ENCODE data around the gene TMEM190.

Gene TMEM190

GRCh38 chr19:55352549-55353145, 24.0 kb upstream of the TMEM190 start:
- DNase-seq, result no peak

- DNase-seq, result no peak
Observed at GRCh38 chr19:55353356-55353802, 23.2 kb upstream of the TMEM190 start.

GRCh38 chr19:55353803-55354697, 22.6 kb upstream of the TMEM190 start:
- DNase-seq, result no peak

DNA sequence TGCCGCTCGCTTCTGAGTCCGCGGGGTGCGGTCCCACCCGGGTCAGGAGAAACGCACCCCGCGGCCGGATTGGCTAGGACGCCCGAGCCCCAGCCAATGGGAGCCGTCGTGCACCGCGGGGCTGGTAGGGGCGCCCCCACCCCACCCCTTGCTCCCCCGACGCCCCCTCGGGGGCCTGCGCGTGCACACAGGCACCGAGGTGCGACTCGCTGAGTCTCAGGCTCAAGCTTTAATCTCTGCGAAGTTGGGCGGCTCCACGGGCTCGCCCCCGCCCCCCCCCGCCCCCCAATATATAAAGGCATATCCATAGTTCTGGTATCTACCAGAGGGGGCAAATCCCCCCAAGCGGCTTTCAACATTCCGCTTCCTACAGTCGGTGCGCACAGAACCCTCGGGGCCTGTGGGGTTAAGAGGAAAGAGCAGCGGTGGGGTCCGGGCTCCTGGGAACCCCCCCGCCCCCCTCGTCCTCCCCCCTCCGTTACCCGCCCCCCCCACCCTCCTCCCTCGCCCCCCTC, 21.9 kb upstream of the TMEM190 start, which contains the start of gene COX6B2:
TSS of gene COX6B2 (minus strand) at position 22 of the 515 bp plus-strand sequence. CDS start 198 bp downstream, outside the sequence.
- no peak for DNase-seq

- no peak for DNase-seq
Observed at GRCh38 chr19:55355213-55355821, 21.3 kb upstream of the TMEM190 start.

GRCh38 chr19:55358493-55358892, 18.1 kb upstream of the TMEM190 start:
- no peak for DNase-seq

DNA sequence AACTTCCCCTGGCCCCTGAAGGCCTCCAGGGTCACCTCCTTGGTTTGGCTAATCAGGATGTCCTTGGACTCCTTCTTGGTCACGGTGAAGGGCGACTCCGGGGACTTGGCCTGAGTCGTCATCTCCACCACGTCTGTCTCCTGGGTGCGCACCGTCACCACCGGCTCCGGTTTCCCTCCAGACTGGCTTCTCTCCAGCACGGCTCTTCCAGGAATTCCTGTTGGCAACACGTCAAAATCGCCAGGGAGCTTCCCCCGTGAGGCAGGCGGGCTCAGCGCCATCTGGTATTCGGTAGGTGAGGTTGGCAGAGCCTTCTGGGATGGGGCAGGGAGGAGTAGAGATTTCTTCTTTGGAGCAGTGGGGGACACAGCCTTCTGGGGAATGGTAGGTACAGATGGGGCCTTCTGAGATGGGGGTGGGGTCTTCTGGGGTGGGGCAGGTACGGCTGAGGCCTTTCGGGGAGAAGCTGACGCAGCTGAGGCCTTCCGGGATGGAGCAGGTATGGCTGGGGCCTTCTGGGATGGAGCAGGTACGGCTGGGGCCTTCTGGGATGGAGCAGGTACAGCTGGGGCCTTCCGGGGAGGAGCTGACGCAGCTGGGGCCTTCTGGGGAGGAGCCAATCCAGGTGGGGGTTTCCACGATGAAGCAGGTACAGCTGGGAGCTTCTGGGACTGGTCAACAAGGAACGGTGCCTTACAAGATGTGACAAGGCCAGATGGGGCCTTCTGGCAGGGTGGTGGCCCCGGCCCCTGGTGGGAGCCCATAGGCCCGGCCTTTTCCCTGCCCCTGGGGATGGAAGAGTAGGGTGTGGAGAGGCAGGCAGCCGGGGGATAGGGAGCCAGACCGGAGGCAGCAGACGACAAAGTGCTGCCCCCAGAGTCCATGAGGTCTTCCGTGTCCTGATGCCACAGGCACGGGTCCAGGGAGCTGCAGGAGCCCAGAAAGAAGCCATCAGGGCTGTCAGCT, 17.4 kb upstream of the TMEM190 start:
- no peak for DNase-seq

DNA sequence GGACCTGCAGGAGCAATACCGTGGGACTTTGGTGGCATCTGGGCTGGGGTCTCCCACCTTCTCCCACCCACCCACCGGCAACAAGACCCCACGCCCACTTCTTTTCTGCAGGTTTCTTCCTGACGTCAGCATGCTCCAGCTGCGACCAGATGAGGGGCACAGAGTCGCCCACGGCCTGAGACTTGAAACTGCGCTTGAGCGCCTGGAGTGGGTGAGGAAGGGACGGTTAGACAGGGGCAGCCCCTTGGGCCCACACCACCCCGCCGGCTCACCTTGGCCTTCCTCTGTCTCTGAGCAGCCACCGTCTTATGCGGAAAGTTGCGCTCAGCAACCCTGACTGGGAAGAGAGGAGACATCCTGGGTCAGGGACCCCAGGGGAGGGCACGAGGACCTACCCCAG, 15.7 kb upstream of the TMEM190 start:
- DNase-seq, result no peak

GRCh38 chr19:55362174-55362989, 14.2 kb upstream of the TMEM190 start:
- DNase-seq, result no peak

- DNase-seq, result no peak
Observed at GRCh38 chr19:55362990-55363716, 13.5 kb upstream of the TMEM190 start, which contains the start of gene GARIN5B. Gene GARIN5B (minus strand): TSS chr19:55363260. CDS start chr19:55363066, 194 bp downstream.

DNA sequence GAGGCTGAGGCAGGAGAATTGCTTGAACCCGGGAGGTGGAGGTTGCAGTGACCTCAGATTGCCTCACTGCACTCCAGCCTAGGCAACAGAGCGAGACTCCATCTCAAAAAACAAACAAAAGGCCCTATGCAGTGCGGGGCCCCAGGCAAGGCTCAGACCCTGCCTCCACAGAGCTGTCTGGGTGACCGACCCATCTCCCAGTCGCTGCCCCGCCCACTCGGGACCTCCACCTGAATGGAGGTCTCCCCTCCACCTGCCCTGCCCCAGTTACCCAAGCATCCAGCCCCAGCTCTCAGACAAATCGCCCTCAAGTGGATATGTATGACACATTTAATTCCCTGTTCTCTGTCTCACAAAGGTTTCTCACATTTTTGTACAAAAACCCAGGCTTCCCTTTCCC, 11.4 kb upstream of the TMEM190 start:
- no peak for DNase-seq

DNA sequence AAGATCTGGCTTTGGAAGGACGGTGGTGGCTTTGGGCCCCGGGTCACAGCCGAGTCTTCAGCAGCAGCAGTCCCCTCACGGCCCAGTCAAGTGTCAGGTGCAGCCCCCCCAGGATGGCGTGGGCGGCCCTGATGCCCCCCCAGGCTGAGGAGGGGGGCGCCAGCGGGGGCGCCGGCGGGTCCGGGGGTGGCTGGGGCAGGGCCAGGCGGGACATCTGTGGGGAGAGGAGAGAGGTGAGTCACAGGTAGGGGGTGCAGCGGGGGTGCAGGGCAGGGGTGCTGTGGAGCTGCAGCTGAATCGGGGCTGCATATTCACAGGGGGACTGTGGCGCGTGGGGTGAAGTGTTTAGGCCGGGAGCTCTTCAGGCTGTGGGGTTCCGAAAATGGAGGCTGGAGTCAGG, 10.7 kb upstream of the TMEM190 start:
- DNase-seq, result no peak

DNA sequence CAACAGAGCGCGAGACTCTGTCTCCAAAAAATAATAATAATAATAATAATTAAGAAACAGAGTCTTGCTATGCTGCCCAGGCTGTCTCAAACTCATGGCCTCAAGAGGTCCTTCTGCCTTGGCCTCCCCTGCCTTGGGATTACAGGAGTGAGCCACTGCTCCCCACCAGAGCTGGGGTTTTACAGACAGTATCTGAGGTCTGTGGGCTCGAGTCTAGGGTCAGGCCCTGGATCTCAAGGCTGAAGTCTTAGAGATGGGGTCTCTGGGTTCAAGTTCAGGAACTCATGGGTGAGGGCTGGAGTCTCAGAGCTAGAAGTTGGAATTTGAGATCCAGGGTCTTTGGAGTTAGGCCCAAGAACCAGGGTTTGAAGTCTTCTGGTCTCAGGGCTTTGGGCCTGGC, 9.8 kb upstream of the TMEM190 start:
- no peak for DNase-seq

- no peak for DNase-seq
Observed at GRCh38 chr19:55368106-55368505, 8.5 kb upstream of the TMEM190 start.

- no peak for DNase-seq
Observed at GRCh38 chr19:55368701-55369563, 7.7 kb upstream of the TMEM190 start.

DNA sequence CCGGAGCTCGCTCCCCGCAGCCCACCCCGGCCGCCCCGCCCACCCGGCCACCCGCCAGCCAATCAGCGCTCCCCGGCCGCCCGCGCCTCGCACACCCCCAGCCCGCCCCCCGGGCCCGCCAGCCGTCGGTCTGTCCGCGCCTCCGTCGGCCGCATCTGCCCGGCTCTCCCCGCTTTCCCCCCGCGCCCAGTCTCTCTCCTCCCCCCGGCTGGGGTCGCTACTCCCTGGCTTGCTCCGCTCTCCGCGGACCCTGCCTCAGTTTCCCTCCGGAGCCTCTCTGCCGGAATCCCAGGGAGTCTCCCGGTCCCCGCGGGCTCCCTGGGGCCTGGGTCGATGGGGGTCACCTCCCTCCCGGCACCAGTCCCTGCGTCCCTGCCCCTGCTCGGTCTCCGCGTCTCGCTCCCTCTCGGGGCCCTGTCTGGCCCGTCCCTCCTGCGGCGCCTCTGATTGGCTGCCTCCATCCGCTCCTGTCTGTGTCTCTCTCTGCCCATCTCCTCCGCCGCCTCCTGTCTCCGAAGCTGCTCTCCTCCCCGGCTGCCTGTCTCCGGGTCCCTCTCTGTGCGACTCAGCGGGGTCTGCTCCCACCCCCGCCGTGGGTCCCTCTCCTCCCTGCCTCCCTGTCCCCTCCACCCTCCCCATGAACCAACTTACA, 6.8 kb upstream of the TMEM190 start:
- DNase-seq, result no peak

DNA sequence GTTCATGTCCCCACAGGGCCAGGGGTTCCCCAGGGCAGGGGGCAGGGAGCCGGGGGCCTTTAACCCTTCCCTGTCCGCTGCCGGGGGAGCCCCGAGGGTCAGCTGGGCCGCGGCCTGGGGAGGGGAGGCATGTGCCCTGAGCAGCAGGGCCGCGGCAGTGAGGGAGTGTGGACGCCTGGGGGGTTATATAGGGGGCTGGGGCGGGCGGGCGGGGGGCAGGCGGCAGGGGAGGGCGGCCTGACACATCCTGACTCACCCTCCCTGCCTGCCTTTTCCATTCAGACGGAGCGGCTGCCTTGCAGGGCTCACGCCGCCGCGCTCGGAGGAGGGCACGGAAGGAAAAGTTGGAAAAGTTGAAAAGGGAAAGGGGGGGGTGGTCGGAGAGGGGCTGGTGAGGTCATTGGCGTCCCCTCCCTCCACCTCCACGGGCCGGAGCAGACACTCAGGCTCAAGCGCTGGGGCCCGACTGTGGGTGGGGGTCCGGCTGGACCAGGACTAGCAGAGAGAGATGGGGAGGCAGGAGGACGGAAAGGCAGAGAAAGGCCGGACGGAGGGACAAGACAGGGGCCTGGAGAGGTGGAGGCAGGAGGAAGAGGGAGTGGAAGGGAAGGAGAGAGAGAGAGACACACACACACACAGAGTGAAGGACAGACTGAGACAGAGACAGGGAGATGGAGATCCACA, 6.2 kb upstream of the TMEM190 start, which contains the start of gene IL11:
TSS of gene IL11 (minus strand) at position 159 of the 684 bp plus-strand sequence. CDS start at position 6, 153 bp downstream.
- DNase-seq, result no peak
